Middle frontal gyrus (tissue), 1 donor: ENCODE results near the gene FNDC5.

ENCODE experiments used
- DNase-seq: peaks from one replicate; pipeline ENCODE4 v3.0.0-alpha.2; 2015; ENCODE audit warnings: low spot score; ENCODE audit errors: extremely low spot score

FNDC5 gene

GRCh38 chr1:32897082-32898049 lies 26.7 kb upstream of the FNDC5 start:
- no peak for DNase-seq

- DNase-seq: no peak
These were observed 25.7 kb upstream of the FNDC5 start for GRCh38 chr1:32896451-32896850.

GRCh38 chr1:32895325-32896215 lies 24.9 kb upstream of the FNDC5 start:
- DNase-seq: no peak

- DNase-seq: no peak
These were observed 24.0 kb upstream of the FNDC5 start for GRCh38 chr1:32894681-32895080.

GRCh38 chr1:32894019-32894600 lies 23.4 kb upstream of the FNDC5 start:
- DNase-seq: no peak

- no peak for DNase-seq
These were observed 22.7 kb upstream of the FNDC5 start for GRCh38 chr1:32893198-32894018.

GRCh38 chr1:32892368-32893197 lies 21.9 kb upstream of the FNDC5 start:
- no peak for DNase-seq

GRCh38 chr1:32891630-32892029 lies 20.9 kb upstream of the FNDC5 start:
- DNase-seq: no peak

GRCh38 chr1:32891241-32891570 lies 20.5 kb upstream of the FNDC5 start:
- DNase-seq: no peak

GRCh38 chr1:32890516-32891240 lies 20.0 kb upstream of the FNDC5 start:
- no peak for DNase-seq

- no peak for DNase-seq
These were observed 19.1 kb upstream of the FNDC5 start for GRCh38 chr1:32889731-32890278.

GRCh38 chr1:32888677-32889420 lies 18.1 kb upstream of the FNDC5 start:
- DNase-seq: no peak

GRCh38 chr1:32888134-32888533 lies 17.4 kb upstream of the FNDC5 start:
- DNase-seq: no peak

GRCh38 chr1:32887623-32888022 lies 16.9 kb upstream of the FNDC5 start:
- no peak for DNase-seq

- no peak for DNase-seq
These were observed 16.2 kb upstream of the FNDC5 start for GRCh38 chr1:32886828-32887414.

GRCh38 chr1:32886004-32886827 lies 15.5 kb upstream of the FNDC5 start, which contains the start of gene HPCA:
TSS of gene HPCA (plus strand) at chr1:32886491. CDS start at chr1:32888899, 2,408 bp downstream.
- no peak for DNase-seq

- no peak for DNase-seq
These were observed 14.9 kb upstream of the FNDC5 start for GRCh38 chr1:32885676-32886003.
